8988T (cell line): ENCODE measurements around the gene SLC4A1AP.

Experiments
- DNase-seq: peaks from one replicate; pipeline ENCODE4 v3.0.0; 2011

SLC4A1AP gene

GRCh38 chr2:27703638-27704341, 40.1 kb downstream of the SLC4A1AP start:
- DNase-seq, result peak; percentile 53

GRCh38 chr2:27704342-27704876, 40.7 kb downstream of the SLC4A1AP start:
- DNase-seq, result no peak

GRCh38 chr2:27705851-27706622, 42.3 kb downstream of the SLC4A1AP start:
- DNase-seq, result no peak

GRCh38 chr2:27707462-27708256, 44.0 kb downstream of the SLC4A1AP start:
- DNase-seq, result no peak

- no peak for DNase-seq
These were observed 44.6 kb downstream of the SLC4A1AP start for GRCh38 chr2:27708257-27708654.

- DNase-seq, result no peak
These were observed 45.0 kb downstream of the SLC4A1AP start for GRCh38 chr2:27708666-27709065.

GRCh38 chr2:27709326-27709725, 45.6 kb downstream of the SLC4A1AP start:
- no peak for DNase-seq

- DNase-seq, result no peak
These were observed 46.4 kb downstream of the SLC4A1AP start for GRCh38 chr2:27709960-27710575.

GRCh38 chr2:27710640-27711430, 47.1 kb downstream of the SLC4A1AP start:
- DNase-seq, result no peak

- no peak for DNase-seq
These were observed 48.1 kb downstream of the SLC4A1AP start for GRCh38 chr2:27711804-27712203.

GRCh38 chr2:27712522-27712921, 48.8 kb downstream of the SLC4A1AP start:
- DNase-seq, result no peak

GRCh38 chr2:27713201-27713600, 49.5 kb downstream of the SLC4A1AP start:
- no peak for DNase-seq

GRCh38 chr2:27714053-27714452, 50.4 kb downstream of the SLC4A1AP start:
- DNase-seq, result no peak

- DNase-seq, result no peak
These were observed 51.2 kb downstream of the SLC4A1AP start for GRCh38 chr2:27714851-27715291.

GRCh38 chr2:27715318-27716210, 51.9 kb downstream of the SLC4A1AP start:
- no peak for DNase-seq

GRCh38 chr2:27716301-27717069, 52.8 kb downstream of the SLC4A1AP start:
- no peak for DNase-seq

- DNase-seq, result no peak
These were observed 53.5 kb downstream of the SLC4A1AP start for GRCh38 chr2:27717070-27717795.

- DNase-seq, result peak; percentile 84
These were observed 56.4 kb downstream of the SLC4A1AP start for GRCh38 chr2:27720004-27720551.

- DNase-seq, result no peak
These were observed 57.6 kb downstream of the SLC4A1AP start for GRCh38 chr2:27721335-27721734.
